ENCODE results near the gene CHN1. TPM values are rescaled to one million over a fixed set of nuclear protein-coding genes. Genes with fewer than 3 reads are reported as not detected.

The CHN1 gene
- polyA plus RNA-seq, 1 of the 3 experiments (the other 2 are of a cell fraction): 31.6 TPM

DNA sequence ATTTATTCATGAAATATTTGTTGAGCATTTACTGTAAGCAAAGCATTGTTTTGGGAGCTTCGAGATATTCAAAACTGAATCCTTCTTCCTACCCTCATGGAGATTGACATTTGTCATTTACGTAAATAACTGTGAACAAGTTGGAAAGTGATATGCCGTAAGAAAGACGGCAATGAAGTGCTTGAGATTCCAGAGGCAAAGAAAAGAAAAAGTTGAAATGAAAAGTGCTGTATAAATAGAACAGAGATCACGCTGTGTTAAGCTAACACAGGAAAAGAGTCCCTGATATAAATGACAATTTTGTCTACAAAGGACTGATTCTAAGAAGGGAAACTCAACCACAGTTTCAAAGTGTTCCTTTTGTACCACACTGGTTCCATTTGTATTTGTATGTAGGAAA, 242.7 kb downstream of the CHN1 start (continued):
- TF ChIP-seq POLR2AphosphoS5 (IDR thresholded peaks at IDR 0.05; ENCODE audit: low read depth, low read length) (no peak), MEF2A (IDR thresholded peaks at IDR 0.05; ENCODE audit: borderline replicate concordance, low read depth) (no peak)

DNA sequence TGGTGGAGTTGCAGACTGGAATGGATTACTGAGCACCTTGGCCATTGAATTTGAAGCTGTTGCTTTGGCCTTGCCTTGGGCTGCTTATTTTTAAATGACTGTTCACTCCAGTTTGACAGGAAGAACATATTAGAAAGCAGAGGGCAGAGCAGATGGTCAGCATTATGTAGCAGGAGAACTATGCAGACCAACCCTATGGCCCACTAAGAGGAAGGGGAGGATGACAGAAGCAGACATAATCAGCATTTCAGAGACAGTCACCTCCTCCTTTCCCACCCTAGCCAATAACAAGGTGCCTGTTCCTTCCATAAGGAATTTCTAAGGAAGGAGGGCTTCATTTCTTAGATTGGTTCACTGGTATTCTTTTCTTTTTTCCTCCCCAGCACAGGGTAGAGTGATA, 243.3 kb downstream of the CHN1 start:
- no peak for TF ChIP-seq GATA2 (CRISPR knock-in tag; IDR thresholded peaks at IDR 0.05)
- H3K9me3 ChIP-seq: no peaks in the 10 kb centered on the region
- no peak overlapping the region for H3K4me2 ChIP-seq
- H3K27me3 ChIP-seq (ENCODE audit: insufficient read depth): no peaks in the 10 kb centered on the region
- no peaks in the 10 kb centered on the region for H3F3A ChIP-seq (replicated peaks; ENCODE audit: insufficient read depth)
- H4K20me1 ChIP-seq (ENCODE audit: insufficient read depth): no peaks in the 10 kb centered on the region
- POLR2A ChIA-PET: no interaction called here
- CTCF ChIA-PET: interaction anchor here (0.9 to 5.4 kb wide), 4 partner anchors 10 to 154 kb away, joined by 3 to 34 read pairs (median 13); no protein-coding TSS in a partner anchor
- no peaks in the 10 kb centered on the region for H3K79me2 ChIP-seq (ENCODE audit: insufficient read depth)
- H3K36me3 ChIP-seq (replicated peaks in 1 of 2; ENCODE audit: control insufficient read depth in 1 of 2, insufficient read depth in 2 of 2, low read length in 1 of 2): no peaks in the 10 kb centered on the region
- no peaks in the 10 kb centered on the region for H3K9me2 ChIP-seq
- no peak overlapping the region for H2AFZ ChIP-seq (ENCODE audit: low read depth)
- H3K4me3 ChIP-seq (ENCODE audit: low read depth in 2 of 2, low read length in 1 of 2): no peak overlapping the region
- peaks cover 0 to 10% of the 10 kb centered on the region in 2 experiments; a peak in 2 of 4 replicates for H3K4me1 ChIP-seq (ENCODE audit: control insufficient read depth in 1 of 2, insufficient read depth in 2 of 2, low read depth in 1 of 2, low read length in 1 of 2)
- no peak for DNase-seq
- no peak overlapping the region for H3K9ac ChIP-seq
- H3K27ac ChIP-seq (ENCODE audit: low read depth in 2 of 2, low read length in 1 of 2): no peak overlapping the region

DNA sequence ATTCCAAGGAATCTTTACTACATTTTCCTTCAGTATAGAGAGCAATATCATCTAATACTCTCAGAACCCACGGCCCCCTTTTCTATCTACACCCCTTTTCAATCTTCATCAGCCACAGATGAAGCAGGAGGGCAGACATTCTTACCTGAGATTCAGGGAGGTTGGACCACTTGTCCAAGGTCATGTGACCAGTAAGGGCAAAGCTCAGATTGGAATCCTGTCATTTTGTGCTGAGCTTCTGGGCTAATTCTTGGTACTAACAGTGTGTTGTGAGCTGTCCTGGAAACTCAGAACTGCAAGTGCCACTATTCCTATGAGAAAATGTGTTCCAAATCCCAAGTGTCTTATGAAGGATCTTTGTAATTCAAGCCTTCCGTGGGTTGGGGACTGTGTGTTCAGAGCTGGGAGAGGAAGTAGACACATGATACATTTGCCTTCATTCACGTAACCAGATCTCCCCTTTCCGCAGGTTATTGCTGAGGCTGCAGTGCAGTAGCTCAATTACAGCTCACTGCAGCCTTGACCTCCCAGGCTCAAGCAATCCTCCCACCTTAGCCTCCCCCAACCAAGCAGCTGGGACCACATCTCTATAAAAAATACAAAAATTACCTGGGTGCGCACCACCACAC, 244.2 kb downstream of the CHN1 start:
- CTCF ChIA-PET: interaction anchor here (0.9 to 5.4 kb wide), 3 partner anchors 11 to 64 kb away, joined by 4 to 34 read pairs (median 22); no protein-coding TSS in a partner anchor
- no peak overlapping the region for H3K4me2 ChIP-seq

DNA sequence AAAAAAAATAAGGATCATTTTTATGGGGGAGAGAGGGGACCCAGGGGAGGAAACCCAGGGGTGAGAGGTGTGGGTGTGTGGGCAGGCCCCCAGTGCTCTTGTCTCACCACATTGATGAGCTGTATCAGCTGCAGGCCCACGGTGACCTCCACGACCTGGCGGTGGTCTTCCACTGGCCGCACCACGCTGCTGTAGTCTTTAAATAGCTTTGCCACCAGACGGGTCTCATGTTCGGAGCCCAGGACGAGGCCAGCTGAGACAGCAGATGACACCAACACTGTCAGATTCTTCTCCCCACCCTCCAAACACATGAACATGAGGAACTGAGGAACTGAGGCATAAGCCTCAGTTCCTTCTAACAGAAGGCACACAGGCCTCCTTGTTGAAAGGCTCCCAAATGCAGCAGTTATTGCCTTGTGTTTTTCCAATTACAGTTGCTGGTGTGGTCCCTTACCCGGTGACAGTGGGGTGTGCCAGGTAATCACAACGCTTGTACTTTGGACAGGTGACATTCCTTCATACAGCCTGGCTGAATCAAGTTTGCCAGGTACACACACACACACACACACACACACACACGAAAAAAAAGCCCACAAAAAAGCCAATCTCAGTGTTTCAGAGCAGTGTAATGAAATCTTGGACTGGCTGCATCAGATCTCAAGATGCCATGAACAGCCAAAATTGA, 245.7 kb downstream of the CHN1 start:
- ChIA-PET CTCF (interaction anchor here (4.7 to 5.4 kb wide), 2 partner anchors 11 to 13 kb away, joined by 22 to 34 read pairs; no protein-coding TSS in a partner anchor), POLR2A (no interaction called here)
- no peaks in the 10 kb centered on the region for H3K9me3 ChIP-seq
- no peak overlapping the region for H3K9ac ChIP-seq
- H3K9me2 ChIP-seq: no peaks in the 10 kb centered on the region
- H3F3A ChIP-seq (replicated peaks; ENCODE audit: insufficient read depth): no peaks in the 10 kb centered on the region
- TF ChIP-seq MXI1 (IDR thresholded peaks at IDR 0.05; ENCODE audit: low read depth, low read length): no peak
- no peak for TF ChIP-seq RCOR1 (IDR thresholded peaks at IDR 0.05; ENCODE audit: low read length)
- TF ChIP-seq, protein P1, sequence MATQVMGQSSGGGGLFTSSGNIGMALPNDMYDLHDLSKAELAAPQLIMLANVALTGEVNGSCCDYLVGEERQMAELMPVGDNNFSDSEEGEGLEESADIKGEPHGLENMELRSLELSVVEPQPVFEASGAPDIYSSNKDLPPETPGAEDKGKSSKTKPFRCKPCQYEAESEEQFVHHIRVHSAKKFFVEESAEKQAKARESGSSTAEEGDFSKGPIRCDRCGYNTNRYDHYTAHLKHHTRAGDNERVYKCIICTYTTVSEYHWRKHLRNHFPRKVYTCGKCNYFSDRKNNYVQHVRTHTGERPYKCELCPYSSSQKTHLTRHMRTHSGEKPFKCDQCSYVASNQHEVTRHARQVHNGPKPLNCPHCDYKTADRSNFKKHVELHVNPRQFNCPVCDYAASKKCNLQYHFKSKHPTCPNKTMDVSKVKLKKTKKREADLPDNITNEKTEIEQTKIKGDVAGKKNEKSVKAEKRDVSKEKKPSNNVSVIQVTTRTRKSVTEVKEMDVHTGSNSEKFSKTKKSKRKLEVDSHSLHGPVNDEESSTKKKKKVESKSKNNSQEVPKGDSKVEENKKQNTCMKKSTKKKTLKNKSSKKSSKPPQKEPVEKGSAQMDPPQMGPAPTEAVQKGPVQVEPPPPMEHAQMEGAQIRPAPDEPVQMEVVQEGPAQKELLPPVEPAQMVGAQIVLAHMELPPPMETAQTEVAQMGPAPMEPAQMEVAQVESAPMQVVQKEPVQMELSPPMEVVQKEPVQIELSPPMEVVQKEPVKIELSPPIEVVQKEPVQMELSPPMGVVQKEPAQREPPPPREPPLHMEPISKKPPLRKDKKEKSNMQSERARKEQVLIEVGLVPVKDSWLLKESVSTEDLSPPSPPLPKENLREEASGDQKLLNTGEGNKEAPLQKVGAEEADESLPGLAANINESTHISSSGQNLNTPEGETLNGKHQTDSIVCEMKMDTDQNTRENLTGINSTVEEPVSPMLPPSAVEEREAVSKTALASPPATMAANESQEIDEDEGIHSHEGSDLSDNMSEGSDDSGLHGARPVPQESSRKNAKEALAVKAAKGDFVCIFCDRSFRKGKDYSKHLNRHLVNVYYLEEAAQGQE (IDR thresholded peaks at IDR 0.05; ENCODE audit: low read depth, low read length): no peak
- no peak for TF ChIP-seq RXRA (IDR thresholded peaks at IDR 0.05; ENCODE audit: borderline replicate concordance, low read depth)
- no peak for TF ChIP-seq GABPA (IDR thresholded peaks at IDR 0.05; ENCODE audit: low read depth)
- TF ChIP-seq, protein P2, sequence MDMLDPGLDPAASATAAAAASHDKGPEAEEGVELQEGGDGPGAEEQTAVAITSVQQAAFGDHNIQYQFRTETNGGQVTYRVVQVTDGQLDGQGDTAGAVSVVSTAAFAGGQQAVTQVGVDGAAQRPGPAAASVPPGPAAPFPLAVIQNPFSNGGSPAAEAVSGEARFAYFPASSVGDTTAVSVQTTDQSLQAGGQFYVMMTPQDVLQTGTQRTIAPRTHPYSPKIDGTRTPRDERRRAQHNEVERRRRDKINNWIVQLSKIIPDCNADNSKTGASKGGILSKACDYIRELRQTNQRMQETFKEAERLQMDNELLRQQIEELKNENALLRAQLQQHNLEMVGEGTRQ (IDR thresholded peaks at IDR 0.05; ENCODE audit: borderline replicate concordance, low read depth, low read length): no peak
- TF ChIP-seq CHD2 (IDR thresholded peaks at IDR 0.05; ENCODE audit: low read length, partially characterized antibody): no peak
- no peaks in the 10 kb centered on the region for H3K27me3 ChIP-seq (ENCODE audit: insufficient read depth)
- H3K4me1 ChIP-seq (ENCODE audit: control insufficient read depth in 1 of 2, insufficient read depth in 2 of 2, low read depth in 1 of 2, low read length in 1 of 2): peaks cover 0 to 10% of the 10 kb centered on the region in 2 experiments; a peak in 2 of 4 replicates
- no peaks in the 10 kb centered on the region for H3K36me3 ChIP-seq (replicated peaks in 1 of 2; ENCODE audit: control insufficient read depth in 1 of 2, insufficient read depth in 2 of 2, low read length in 1 of 2)
- H3K79me2 ChIP-seq (ENCODE audit: insufficient read depth): no peaks in the 10 kb centered on the region
- no peaks in the 10 kb centered on the region for H4K20me1 ChIP-seq (ENCODE audit: insufficient read depth)
- H3K4me3 ChIP-seq (ENCODE audit: low read depth in 2 of 2, low read length in 1 of 2): no peak overlapping the region
- no peak for DNase-seq
- no peak overlapping the region for H2AFZ ChIP-seq (ENCODE audit: low read depth)
- no peak overlapping the region for H3K27ac ChIP-seq (ENCODE audit: low read depth in 2 of 2, low read length in 1 of 2)
- no peak overlapping the region for H3K4me2 ChIP-seq
- 74% methylated on average over 8 of the region's 11 CpGs for WGBS (ENCODE audit: low lambda C conversion rate)

More for the DNA sequence above, 244.2 kb downstream of the CHN1 start:
- Histone ChIP-seq H3K4me1 (ENCODE audit: control insufficient read depth in 1 of 2, insufficient read depth in 2 of 2, low read depth in 1 of 2, low read length in 1 of 2) (peaks cover 0 to 10% of the 10 kb centered on the region in 2 experiments; a peak in 2 of 4 replicates), H4K20me1 (ENCODE audit: insufficient read depth) (no peaks in the 10 kb centered on the region), H3K79me2 (ENCODE audit: insufficient read depth) (no peaks in the 10 kb centered on the region), H3K9me2 (no peaks in the 10 kb centered on the region), H2AFZ (ENCODE audit: low read depth) (no peak overlapping the region), H3K36me3 (replicated peaks in 1 of 2; ENCODE audit: control insufficient read depth in 1 of 2, insufficient read depth in 2 of 2, low read length in 1 of 2) (no peaks in the 10 kb centered on the region), H3K4me3 (ENCODE audit: low read depth in 2 of 2, low read length in 1 of 2) (no peak overlapping the region), H3K9ac (no peak overlapping the region), H3K9me3 (no peaks in the 10 kb centered on the region), H3K27ac (ENCODE audit: low read depth in 2 of 2, low read length in 1 of 2) (no peak overlapping the region), H3K27me3 (ENCODE audit: insufficient read depth) (no peaks in the 10 kb centered on the region), H3F3A (replicated peaks; ENCODE audit: insufficient read depth) (no peaks in the 10 kb centered on the region)
- POLR2A ChIA-PET: no interaction called here
- no peak for DNase-seq
- no peak for TF ChIP-seq RCOR1 (IDR thresholded peaks at IDR 0.05; ENCODE audit: low read length)
- no peak for TF ChIP-seq EP300 (IDR thresholded peaks at IDR 0.05; ENCODE audit: borderline replicate concordance in 1 of 2, low read depth in 1 of 2, low read length in 1 of 2)
- no peak for TF ChIP-seq RFX5 (IDR thresholded peaks at IDR 0.05; ENCODE audit: low read length)
- no peak for TF ChIP-seq EZH2phosphoT487 (IDR thresholded peaks at IDR 0.05; ENCODE audit: borderline replicate concordance, low read depth)
- no peak for TF ChIP-seq RAD21 (IDR thresholded peaks at IDR 0.05; ENCODE audit: low read length)
- WGBS (ENCODE audit: low lambda C conversion rate): 90% methylated on average over 5 of the region's 5 CpGs
